HepG2 (cell line): ENCODE data around the gene TBCCD1. TPM values are rescaled to one million over a fixed set of nuclear protein-coding genes. Genes with fewer than 3 reads are reported as not detected.

Experiments used
- AKAP8 ChIP-seq: sonication (generic); formaldehyde crosslinking; IDR thresholded peaks from 2 replicates; pipeline ENCODE4 v1.5.1; 2020; ENCODE audit warnings: mild to moderate bottlenecking, missing genetic modification reagents
- CCAR2 ChIP-seq: fragments of 200-400 bp; formaldehyde crosslinking; optimal IDR thresholded peaks from 2 replicates; pipeline ENCODE3; 2018; ENCODE audit warnings: low read depth, mild to moderate bottlenecking, low read length, moderate library complexity
- FLYWCH1 ChIP-seq: sonication (generic); formaldehyde crosslinking; IDR thresholded peaks from 2 replicates; pipeline ENCODE4 v1.8.1; 2023; ENCODE audit warnings: mild to moderate bottlenecking, missing genetic modification reagents
- FOSL1 ChIP-seq: sonication (generic); formaldehyde crosslinking; IDR thresholded peaks from 2 replicates; pipeline ENCODE4 v1.9.0; 2021; ENCODE audit warnings: missing genetic modification reagents, borderline replicate concordance
- HINFP ChIP-seq: sonication (generic); formaldehyde crosslinking; IDR thresholded peaks from 2 replicates; pipeline ENCODE4 v1.4.0; 2020; ENCODE audit warnings: low read depth, mild to moderate bottlenecking, missing genetic modification reagents
- HOXA3 ChIP-seq: sonication (generic); formaldehyde crosslinking; IDR thresholded peaks from 2 replicates; pipeline ENCODE4 v1.5.0; 2020; ENCODE audit warnings: missing genetic modification reagents
- JUNB ChIP-seq: sonication (generic); formaldehyde crosslinking; IDR thresholded peaks from 2 replicates; pipeline ENCODE4 v1.8.0; 2022; ENCODE audit warnings: missing genetic modification reagents, mild to moderate bottlenecking, borderline replicate concordance
- MAFF ChIP-seq: IDR thresholded peaks from 2 replicates; pipeline ENCODE4 v1.6.1; 2011; ENCODE audit warnings: low read depth, low read length, improper control_type of control experiment
- MAFG ChIP-seq: sonication (generic); formaldehyde crosslinking; IDR thresholded peaks from 2 replicates; pipeline ENCODE4 v1.5.1; 2020; ENCODE audit warnings: mild to moderate bottlenecking, missing genetic modification reagents
- MED13 ChIP-seq: sonication (generic); formaldehyde crosslinking; IDR thresholded peaks from 2 replicates; pipeline ENCODE4 v1.5.0; 2020; ENCODE audit warnings: missing genetic modification reagents
- MXD1 ChIP-seq: sonication (generic); formaldehyde crosslinking; IDR thresholded peaks from 2 replicates; pipeline ENCODE4 v1.4.0; 2020; ENCODE audit warnings: mild to moderate bottlenecking, missing genetic modification reagents
- NKX3-1 ChIP-seq: sonication (generic); formaldehyde crosslinking; IDR thresholded peaks from 2 replicates; pipeline ENCODE4 v1.5.0; 2020; ENCODE audit warnings: missing genetic modification reagents
- ONECUT2 ChIP-seq: sonication (generic); formaldehyde crosslinking; IDR thresholded peaks from 2 replicates; pipeline ENCODE4 v1.4.0; 2020; ENCODE audit warnings: missing genetic modification reagents
- REST ChIP-seq, 2 experiments: IDR thresholded peaks; 2 replicates each; pipeline ENCODE4 v1.6.1; 2011 to 2012; ENCODE audit warnings: low read length in 2 of 2, borderline replicate concordance in 1 of 2, low read depth in 1 of 2, mild to moderate bottlenecking in 1 of 2, moderate library complexity in 1 of 2
- RFX3 ChIP-seq: IDR thresholded peaks from 2 replicates; pipeline ENCODE4 v1.6.1; 2016; ENCODE audit warnings: missing biosample characterization, missing genetic modification reagents
- SNAPC5 ChIP-seq: sonication (generic); formaldehyde crosslinking; IDR thresholded peaks from 2 replicates; pipeline ENCODE4 v1.8.1; 2023; ENCODE audit warnings: mild to moderate bottlenecking, missing genetic modification reagents, borderline replicate concordance
- TCF7 ChIP-seq: sonication (generic); IDR thresholded peaks from 2 replicates; pipeline ENCODE4 v1.6.1; 2016; ENCODE audit warnings: antibody characterized with exemption, low read depth
- TCF7L2 ChIP-seq: IDR thresholded peaks from 2 replicates; pipeline ENCODE4 v1.6.1; 2011; ENCODE audit warnings: mild to moderate bottlenecking, low read depth, low read length, moderate library complexity
- ZC3H4 ChIP-seq: sonication (generic); formaldehyde crosslinking; IDR thresholded peaks from 2 replicates; pipeline ENCODE4 v1.4.0; 2020; ENCODE audit warnings: missing genetic modification reagents, borderline replicate concordance
- ZMYM2 ChIP-seq: sonication (generic); formaldehyde crosslinking; IDR thresholded peaks from 2 replicates; pipeline ENCODE4 v1.8.0; 2022; ENCODE audit warnings: mild to moderate bottlenecking, missing genetic modification reagents
- ZNF441 ChIP-seq: sonication (generic); formaldehyde crosslinking; IDR thresholded peaks from 2 replicates; pipeline ENCODE4 v1.7.0; 2021; ENCODE audit warnings: missing genetic modification reagents, borderline replicate concordance
- ZNF496 ChIP-seq: sonication (generic); formaldehyde crosslinking; IDR thresholded peaks from 2 replicates; pipeline ENCODE4 v1.8.1; 2023; ENCODE audit warnings: mild to moderate bottlenecking, moderate library complexity, missing genetic modification reagents; ENCODE audit not compliant: insufficient replicate concordance
- ZNF703 ChIP-seq: sonication (generic); formaldehyde crosslinking; IDR thresholded peaks from 2 replicates; pipeline ENCODE4 v1.5.1; 2020; ENCODE audit warnings: missing genetic modification reagents, mild to moderate bottlenecking, moderate library complexity, borderline replicate concordance
- ZNF784 ChIP-seq: sonication (generic); formaldehyde crosslinking; IDR thresholded peaks from 2 replicates; pipeline ENCODE4 v1.5.1; 2020; ENCODE audit warnings: missing genetic modification reagents, mild to moderate bottlenecking, borderline replicate concordance
- polyA plus RNA-seq, 8 experiments: library from polyadenylated mRNA; depleted of rRNA in 3 of 8; stranded (reverse) in 7 of 8; unstranded in 1 of 8; fragments of >200 nt; fragmentation: Illumina TruSeq in 4 of 8; extraction: Trizol in 4 of 8; gene quantifications; 2 replicates each; pipeline versions ENCODE4 v1.2.1 to v1.2.3, GENCODE V29; 2011 to 2016; ENCODE audit warnings: low read depth in 4 of 8, missing spikeins in 1 of 8, mixed read lengths in 1 of 8; ENCODE audit not compliant: insufficient read depth in 1 of 8
- total RNA-seq, 5 experiments: library from RNA; depleted of rRNA; stranded (reverse); fragments of >200 nt; fragmentation: Illumina TruSeq; extraction: Trizol; gene quantifications; 2 replicates each; pipeline ENCODE4 v1.2.3, GENCODE V29; 2016; ENCODE audit warnings: low read depth in 1 of 5

The TBCCD1 gene
- total and polyA plus RNA-seq, 2 of the 13 experiments (the other 11 are each of a cell fraction or from before 2014, with no cell fraction given) = 13.6 to 16.2 TPM

GRCh38 chr3:186599142-186599784, 32.1 kb upstream of the TBCCD1 start (continued):
- peak in 1 of 2 experiments; percentile 55; a peak in 1 of 4 replicates for TF ChIP-seq REST (IDR thresholded peaks at IDR 0.05; ENCODE audit: borderline replicate concordance in 1 of 2, low read depth in 1 of 2, low read length in 2 of 2)
- no peak for TF ChIP-seq FLYWCH1 (CRISPR knock-in tag)
- TF ChIP-seq ZNF784 (CRISPR knock-in tag) = no peak; the same call in 1 of the 2 replicates
- no peak for TF ChIP-seq ZNF496 (CRISPR knock-in tag)
- no peak for TF ChIP-seq SNAPC5 (CRISPR knock-in tag)
- no peak for TF ChIP-seq HINFP (CRISPR knock-in tag)
- no peak for TF ChIP-seq ZNF441
- no peak for TF ChIP-seq MXD1 (CRISPR knock-in tag)
- peak; percentile 50; the same call in 1 of the 2 replicates for TF ChIP-seq HOXA3
- TF ChIP-seq CCAR2 = no peak
- TF ChIP-seq TCF7L2 = no peak
- no peak for TF ChIP-seq AKAP8 (CRISPR knock-in tag)
- no peak for TF ChIP-seq RFX3 (CRISPR knock-in tag)
- no peak for TF ChIP-seq NKX3-1 (CRISPR knock-in tag)
- TF ChIP-seq ZC3H4 (CRISPR knock-in tag) = 0 out of 2 replicates have a peak, but pooled peaks have one; percentile 33
- peak; percentile 56; the same call in 1 of the 2 replicates for TF ChIP-seq ZMYM2 (CRISPR knock-in tag)
- TF ChIP-seq TCF7 = peak; percentile 56
- TF ChIP-seq MAFF = no peak
- peak; percentile 46; the same call in 1 of the 2 replicates for TF ChIP-seq FOSL1 (CRISPR knock-in tag)
- TF ChIP-seq MAFG (CRISPR knock-in tag) = no peak
- TF ChIP-seq ZNF703 (CRISPR knock-in tag) = no peak
- peak; percentile 89 for TF ChIP-seq ONECUT2 (CRISPR knock-in tag)
- peak; percentile 52; the same call in 1 of the 2 replicates for TF ChIP-seq JUNB (CRISPR knock-in tag)
- TF ChIP-seq MED13 (CRISPR knock-in tag) = peak; percentile 72; the same call in 1 of the 2 replicates
